Brain microvascular endothelial cell (primary cell): ENCODE measurements around the gene GPR135.
"Not testable (repeated sequence)": the region's sequence is repeated elsewhere in the genome, so short reads cannot be mapped to it uniquely, and the experiment has no call there.

Source experiments
- DNase-seq: peaks from one replicate; pipeline ENCODE4 v3.0.0-alpha.2; 2020
- H3K27ac ChIP-seq: fragments of 250-450 bp; sonication (Bioruptor Pico); 2 replicates; pipeline ENCODE4 v1.5.1; 2020; ENCODE audit warnings: mild to moderate bottlenecking, moderate library complexity
- H3K27me3 ChIP-seq: fragments of 250-450 bp; sonication (Bioruptor Pico); replicated peaks from 2 replicates; pipeline ENCODE4 v1.5.1; 2020; ENCODE audit warnings: mild to moderate bottlenecking
- H3K36me3 ChIP-seq: fragments of 250-450 bp; sonication (Bioruptor Pico); replicated peaks from 2 replicates; pipeline ENCODE4 v1.5.1; 2020; ENCODE audit warnings: mild to moderate bottlenecking
- H3K4me3 ChIP-seq: 2 replicates; pipeline ENCODE4 v1.5.1; 2011; ENCODE audit warnings: low read depth, mild to moderate bottlenecking, control low read depth, low read length, moderate library complexity
- in situ Hi-C: cut with HindIII; loops from 2 replicates; pipeline ENCODE4 v1.10.0; 2017; ENCODE audit warnings: low sequenced_read_pairs, low pct_ligation_motif_present
- TF ChIP-seq, protein P1 (sequence below): IDR thresholded peaks from 2 replicates; pipeline ENCODE4 v1.5.1; 2011; ENCODE audit warnings: low read depth, mild to moderate bottlenecking, moderate library complexity, low read length, control low read depth, inconsistent platforms; ENCODE audit errors: missing control alignments

GPR135 gene

GRCh38 chr14:59451849-59452248, 13.3 kb downstream of the GPR135 start:
- Histone ChIP-seq H3K27me3 (no peaks in the 10 kb centered on the region), H3K4me3 (no peak overlapping the region), H3K27ac (no peak overlapping the region), H3K36me3 (no peaks in the 10 kb centered on the region)
- in situ Hi-C loops, result no loop called here
- no peak for DNase-seq
- TF ChIP-seq, protein P1, sequence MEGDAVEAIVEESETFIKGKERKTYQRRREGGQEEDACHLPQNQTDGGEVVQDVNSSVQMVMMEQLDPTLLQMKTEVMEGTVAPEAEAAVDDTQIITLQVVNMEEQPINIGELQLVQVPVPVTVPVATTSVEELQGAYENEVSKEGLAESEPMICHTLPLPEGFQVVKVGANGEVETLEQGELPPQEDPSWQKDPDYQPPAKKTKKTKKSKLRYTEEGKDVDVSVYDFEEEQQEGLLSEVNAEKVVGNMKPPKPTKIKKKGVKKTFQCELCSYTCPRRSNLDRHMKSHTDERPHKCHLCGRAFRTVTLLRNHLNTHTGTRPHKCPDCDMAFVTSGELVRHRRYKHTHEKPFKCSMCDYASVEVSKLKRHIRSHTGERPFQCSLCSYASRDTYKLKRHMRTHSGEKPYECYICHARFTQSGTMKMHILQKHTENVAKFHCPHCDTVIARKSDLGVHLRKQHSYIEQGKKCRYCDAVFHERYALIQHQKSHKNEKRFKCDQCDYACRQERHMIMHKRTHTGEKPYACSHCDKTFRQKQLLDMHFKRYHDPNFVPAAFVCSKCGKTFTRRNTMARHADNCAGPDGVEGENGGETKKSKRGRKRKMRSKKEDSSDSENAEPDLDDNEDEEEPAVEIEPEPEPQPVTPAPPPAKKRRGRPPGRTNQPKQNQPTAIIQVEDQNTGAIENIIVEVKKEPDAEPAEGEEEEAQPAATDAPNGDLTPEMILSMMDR, result no peak

GRCh38 chr14:59450716-59451115, 14.5 kb downstream of the GPR135 start:
- Histone ChIP-seq H3K27ac (no peak overlapping the region), H3K4me3 (no peak overlapping the region), H3K36me3 (no peaks in the 10 kb centered on the region), H3K27me3 (no peaks in the 10 kb centered on the region)
- no peak for DNase-seq
- TF ChIP-seq, protein P1, result no peak
- in situ Hi-C loops, result no loop called here

- H3K4me3 ChIP-seq, H3K27me3 ChIP-seq, H3K27ac ChIP-seq, DNase-seq, in situ Hi-C loops, H3K36me3 ChIP-seq: not testable (repeated sequence)
Measured at GRCh38 chr14:59448673-59449072, 16.5 kb downstream of the GPR135 start.

DNA sequence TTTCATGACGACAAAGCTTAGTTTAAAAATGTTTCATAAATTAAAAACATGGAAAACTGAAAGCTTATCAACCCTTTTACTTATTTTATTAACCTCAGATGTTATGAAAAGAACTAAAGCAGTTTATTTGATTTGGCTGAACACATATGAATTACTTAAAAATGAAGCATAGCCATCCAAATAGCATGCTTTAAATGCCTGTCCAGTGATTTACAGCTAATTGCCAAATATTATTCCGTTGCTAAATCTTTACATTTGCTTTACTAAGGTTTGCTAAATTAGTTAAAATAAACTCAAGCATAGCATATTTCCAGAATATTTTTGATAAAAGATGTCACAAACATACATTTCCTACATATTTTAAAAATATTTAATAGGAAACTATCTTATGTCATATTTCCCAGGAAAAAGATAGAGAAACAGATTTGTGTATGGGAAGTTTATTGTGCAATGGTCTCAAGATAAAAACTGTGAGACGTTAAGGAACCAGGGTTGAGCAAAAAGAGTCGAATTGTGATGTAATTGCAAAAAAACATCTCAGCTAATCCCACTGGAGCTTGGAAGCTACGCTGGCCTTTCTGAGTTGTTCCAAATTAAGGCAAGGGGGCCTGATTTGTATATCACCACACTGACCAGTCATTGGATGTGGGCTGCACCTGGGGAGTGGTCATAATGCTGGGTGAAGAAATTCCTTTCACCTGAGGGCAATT, 25.8 kb downstream of the GPR135 start:
- Histone ChIP-seq H3K27ac (peak overlapping the region; percentile 57), H3K4me3 (no peak overlapping the region), H3K27me3 (no peaks in the 10 kb centered on the region), H3K36me3 (no peaks in the 10 kb centered on the region)
- in situ Hi-C loops, result no loop called here
- TF ChIP-seq, protein P1, result no peak
- no peak for DNase-seq

DNA sequence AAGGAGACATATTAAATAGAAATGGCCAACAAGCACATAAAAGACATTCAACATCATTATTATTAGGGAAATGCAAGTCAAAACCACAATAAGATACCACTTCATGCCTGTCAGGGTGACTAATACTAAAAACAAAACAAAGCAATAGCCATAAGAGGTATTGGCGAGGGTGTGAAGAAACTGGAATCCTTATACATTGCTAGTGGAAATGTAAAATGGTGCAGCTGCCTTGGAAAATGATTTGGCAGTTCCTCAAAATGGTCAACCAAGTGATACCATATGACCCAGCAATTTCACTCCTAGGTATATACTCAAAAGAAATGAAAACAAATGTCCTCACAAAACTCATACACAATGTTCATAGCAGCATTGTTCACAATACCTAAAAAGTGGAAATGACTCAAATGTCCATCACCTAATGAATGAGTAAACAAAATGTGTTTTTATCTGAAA, 27.0 kb downstream of the GPR135 start:
- in situ Hi-C loops, result no loop called here
- H3K27me3 ChIP-seq, result no peaks in the 10 kb centered on the region
- TF ChIP-seq, protein P1, result no peak
- peak overlapping the region; percentile 57 for H3K27ac ChIP-seq
- DNase-seq, result peak; percentile 79
- no peak overlapping the region for H3K4me3 ChIP-seq
- H3K36me3 ChIP-seq, result no peaks in the 10 kb centered on the region

DNA sequence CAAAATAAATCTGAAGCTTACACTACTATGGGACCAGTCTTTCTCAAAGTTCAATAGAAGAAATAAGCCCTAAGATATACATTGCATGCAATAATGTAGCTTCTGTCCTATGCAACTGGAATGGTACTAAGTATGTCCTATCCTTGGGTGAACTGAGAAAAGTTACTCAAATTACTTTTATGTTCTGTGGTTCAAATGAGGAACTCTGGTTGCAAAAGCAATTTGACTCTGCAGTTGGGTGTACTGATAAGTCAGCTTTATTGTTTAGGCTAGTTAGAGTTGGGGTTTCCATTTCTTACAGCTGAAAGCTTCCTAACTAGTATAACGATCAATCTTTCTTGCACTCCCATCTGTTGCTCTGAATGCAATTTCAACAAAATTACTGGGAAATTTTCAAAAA, 29.2 kb downstream of the GPR135 start:
- TF ChIP-seq, protein P1, result no peak
- Histone ChIP-seq H3K36me3 (no peaks in the 10 kb centered on the region), H3K27me3 (no peaks in the 10 kb centered on the region), H3K4me3 (no peak overlapping the region), H3K27ac (no peak overlapping the region)
- DNase-seq, result no peak
- in situ Hi-C loops, result no loop called here
